ENCODE data around the gene TFIP11.

Gene TFIP11

DNA sequence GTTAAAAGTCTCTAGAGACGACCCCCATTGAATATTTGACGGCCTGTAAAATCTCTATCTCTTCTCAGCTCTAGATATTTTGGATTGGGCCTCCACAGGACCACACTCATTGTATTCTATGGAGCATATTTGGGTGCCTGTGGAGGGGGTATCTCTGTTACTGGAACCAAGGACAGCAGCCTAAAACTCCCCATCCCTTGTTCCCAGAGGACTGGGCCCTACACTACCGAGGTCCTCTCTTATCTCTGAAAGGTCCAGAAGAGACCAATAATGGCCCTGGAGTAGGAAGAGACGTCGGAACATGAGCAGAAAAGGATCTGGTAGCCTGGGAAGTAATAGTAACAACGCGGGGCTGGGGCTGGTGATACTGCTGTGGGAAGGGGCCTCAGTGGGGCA lies 29.2 kb downstream of the TFIP11 start:
- Histone ChIP-seq H3K4me3 (ENCODE audit: low read depth in 1 of 2, low read length in 1 of 2) (peak overlapping the region; percentile 88 to 89), H3K27ac (peak overlapping the region; percentile 86), H3K27me3 (no peaks in the 10 kb centered on the region), H3K36me3 (peaks cover 8% of the 10 kb centered on the region), H3K4me1 (ENCODE audit: control insufficient read depth in 1 of 2, insufficient read depth in 1 of 2, low read depth in 1 of 2, low read length in 1 of 2) (peaks cover 50% of the 10 kb centered on the region in 2 experiments), H3K9me3 (no peaks in the 10 kb centered on the region)
- TF ChIP-seq CTCF (IDR thresholded peaks at IDR 0.05) = no peak

DNA sequence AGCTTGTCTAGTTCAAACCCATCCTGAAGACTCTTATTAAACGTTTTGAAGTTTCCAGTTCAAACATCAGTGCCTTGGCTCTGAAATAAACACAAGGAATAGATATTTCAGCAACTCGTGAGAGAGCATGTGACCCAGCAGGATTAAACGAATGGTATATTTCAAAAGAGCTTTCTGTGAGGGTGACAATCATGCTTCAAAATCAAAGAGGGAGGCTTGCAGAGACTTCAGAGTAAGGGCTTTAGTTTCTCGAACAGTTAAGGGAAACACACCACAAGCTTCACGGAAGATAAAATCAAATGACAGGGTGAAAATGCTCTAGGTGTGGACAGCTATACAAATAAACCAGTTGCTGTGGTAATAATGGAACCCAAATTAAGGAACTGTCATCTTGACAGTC lies 30.1 kb downstream of the TFIP11 start:
- Histone ChIP-seq H3K27ac (peak overlapping the region; percentile 86), H3K4me1 (ENCODE audit: control insufficient read depth in 1 of 2, insufficient read depth in 1 of 2, low read depth in 1 of 2, low read length in 1 of 2) (peaks cover 59% of the 10 kb centered on the region in 2 experiments), H3K9me3 (no peaks in the 10 kb centered on the region), H3K36me3 (peaks cover under 1% of the 10 kb centered on the region), H3K4me3 (ENCODE audit: low read depth in 1 of 2, low read length in 1 of 2) (no peak overlapping the region), H3K27me3 (no peaks in the 10 kb centered on the region)
- no peak for TF ChIP-seq CTCF (IDR thresholded peaks at IDR 0.05)

GRCh38 chr22:26481694-26482093 lies 30.6 kb downstream of the TFIP11 start:
- Histone ChIP-seq H3K4me1 (ENCODE audit: control insufficient read depth in 1 of 2, insufficient read depth in 1 of 2, low read depth in 1 of 2, low read length in 1 of 2) (peaks cover 64% of the 10 kb centered on the region in 2 experiments), H3K4me3 (ENCODE audit: low read depth in 1 of 2, low read length in 1 of 2) (no peak overlapping the region), H3K9me3 (no peaks in the 10 kb centered on the region), H3K27me3 (no peaks in the 10 kb centered on the region), H3K27ac (no peak overlapping the region), H3K36me3 (no peaks in the 10 kb centered on the region)
- TF ChIP-seq CTCF (IDR thresholded peaks at IDR 0.05) = no peak

DNA sequence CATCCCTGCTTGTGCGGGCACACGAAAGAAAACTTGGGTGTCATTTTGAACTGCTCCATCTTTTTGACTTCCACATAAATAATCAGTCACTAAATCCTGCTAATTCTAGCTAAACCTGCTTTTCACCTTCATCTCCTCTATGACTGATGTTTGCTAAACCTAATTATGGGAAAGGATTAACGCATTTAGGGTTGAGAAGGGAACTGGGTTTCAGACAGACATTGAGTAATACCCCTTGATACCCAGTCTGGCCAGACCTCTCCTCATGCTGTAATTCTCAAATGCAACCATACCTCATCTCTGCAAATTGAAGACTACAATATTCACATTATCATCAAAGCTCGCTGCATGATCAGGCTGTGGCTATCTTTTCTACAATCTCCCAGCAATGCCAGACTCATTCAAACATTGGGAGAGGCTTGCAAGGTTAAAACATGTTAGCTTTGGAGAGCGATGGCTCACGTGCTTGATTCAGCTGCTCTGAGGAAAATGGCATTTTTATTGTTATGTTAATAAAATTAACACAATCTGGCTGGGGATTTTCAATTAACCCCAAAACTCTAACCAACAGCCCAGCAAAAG lies 31.1 kb downstream of the TFIP11 start:
- H3K36me3 ChIP-seq = no peaks in the 10 kb centered on the region
- H3K4me3 ChIP-seq (ENCODE audit: low read depth in 1 of 2, low read length in 1 of 2) = no peak overlapping the region
- TF ChIP-seq CTCF (IDR thresholded peaks at IDR 0.05) = no peak
- no peaks in the 10 kb centered on the region for H3K9me3 ChIP-seq
- H3K27me3 ChIP-seq = no peaks in the 10 kb centered on the region
- no peak overlapping the region for H3K27ac ChIP-seq
- H3K4me1 ChIP-seq (ENCODE audit: control insufficient read depth in 1 of 2, insufficient read depth in 1 of 2, low read depth in 1 of 2, low read length in 1 of 2) = peaks cover 69% of the 10 kb centered on the region in 2 experiments

DNA sequence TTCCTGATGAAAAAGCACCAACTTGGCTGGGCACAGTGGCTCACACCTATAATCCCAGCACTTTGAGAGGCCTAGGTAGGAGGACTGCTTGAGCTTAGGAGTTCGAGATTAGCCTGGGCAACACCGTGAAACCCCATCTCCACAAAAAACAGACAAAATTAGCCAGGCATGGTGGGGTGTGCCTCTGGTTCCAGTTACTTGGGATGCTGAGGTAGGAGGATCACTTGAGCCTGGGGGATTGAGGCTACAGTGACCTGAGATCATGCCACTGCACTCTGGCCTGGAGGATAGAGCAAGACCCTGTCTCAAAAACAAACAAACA lies 31.7 kb downstream of the TFIP11 start:
- H3K4me1 ChIP-seq (ENCODE audit: control insufficient read depth in 1 of 2, insufficient read depth in 1 of 2, low read depth in 1 of 2, low read length in 1 of 2) = peaks cover 74 to 75% of the 10 kb centered on the region in 2 experiments
- H3K27ac ChIP-seq = no peak overlapping the region
- no peaks in the 10 kb centered on the region for H3K36me3 ChIP-seq
- no peak for TF ChIP-seq CTCF (IDR thresholded peaks at IDR 0.05)
- H3K4me3 ChIP-seq (ENCODE audit: low read depth in 1 of 2, low read length in 1 of 2) = no peak overlapping the region
- H3K27me3 ChIP-seq = no peaks in the 10 kb centered on the region
- no peaks in the 10 kb centered on the region for H3K9me3 ChIP-seq

Measured in neutrophil (primary cell).